Astrocyte (in vitro differentiated cells and primary cell): Measurements from ENCODE around the gene HDC.

Experiments used
- EZH2 ChIP-seq: IDR thresholded peaks from 2 replicates; pipeline ENCODE4 v1.6.1; 2012; ENCODE audit warnings: mild to moderate bottlenecking, low read length, inconsistent platforms; ENCODE audit not compliant: insufficient read depth
- TF ChIP-seq, protein P1 (sequence below): IDR thresholded peaks from 2 replicates; pipeline ENCODE4 v1.5.1; 2011; ENCODE audit warnings: low read depth, mild to moderate bottlenecking, inconsistent platforms, low read length, moderate library complexity; ENCODE audit not compliant: insufficient read depth

DNA sequence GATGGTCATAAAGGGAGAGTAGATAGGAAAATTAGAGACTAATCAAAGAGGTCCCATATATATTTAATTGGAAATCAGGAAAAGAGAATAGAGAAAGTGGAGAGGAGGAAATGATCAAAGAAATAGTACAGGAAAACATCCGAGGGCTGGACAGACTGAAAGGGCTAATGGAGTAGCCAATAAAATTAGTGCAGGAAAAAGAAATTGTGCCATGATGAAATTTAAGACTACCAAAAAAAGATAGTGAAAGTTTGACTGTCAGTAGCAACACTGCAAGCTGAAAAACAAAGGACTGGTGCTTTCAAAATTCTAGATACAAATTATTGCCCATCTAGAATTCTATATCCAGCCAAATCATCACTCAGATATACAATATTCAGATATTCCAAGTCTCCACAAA lies 47.2 kb downstream of the HDC start:
- TF ChIP-seq, protein P1, sequence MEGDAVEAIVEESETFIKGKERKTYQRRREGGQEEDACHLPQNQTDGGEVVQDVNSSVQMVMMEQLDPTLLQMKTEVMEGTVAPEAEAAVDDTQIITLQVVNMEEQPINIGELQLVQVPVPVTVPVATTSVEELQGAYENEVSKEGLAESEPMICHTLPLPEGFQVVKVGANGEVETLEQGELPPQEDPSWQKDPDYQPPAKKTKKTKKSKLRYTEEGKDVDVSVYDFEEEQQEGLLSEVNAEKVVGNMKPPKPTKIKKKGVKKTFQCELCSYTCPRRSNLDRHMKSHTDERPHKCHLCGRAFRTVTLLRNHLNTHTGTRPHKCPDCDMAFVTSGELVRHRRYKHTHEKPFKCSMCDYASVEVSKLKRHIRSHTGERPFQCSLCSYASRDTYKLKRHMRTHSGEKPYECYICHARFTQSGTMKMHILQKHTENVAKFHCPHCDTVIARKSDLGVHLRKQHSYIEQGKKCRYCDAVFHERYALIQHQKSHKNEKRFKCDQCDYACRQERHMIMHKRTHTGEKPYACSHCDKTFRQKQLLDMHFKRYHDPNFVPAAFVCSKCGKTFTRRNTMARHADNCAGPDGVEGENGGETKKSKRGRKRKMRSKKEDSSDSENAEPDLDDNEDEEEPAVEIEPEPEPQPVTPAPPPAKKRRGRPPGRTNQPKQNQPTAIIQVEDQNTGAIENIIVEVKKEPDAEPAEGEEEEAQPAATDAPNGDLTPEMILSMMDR, result no peak
- TF ChIP-seq EZH2, result no peak
